Activated naive CD4-positive, alpha-beta T cell treated with anti-CD3 and anti-CD28 coated beads, Interleukin-2, amount 50 U/mL, for 24 hours (primary cell): ENCODE results near the gene CCDC120.

Experiments
- H3K27ac Mint-ChIP-seq: one replicate; pipeline ENCODE4 v1.8.0; 2021; ENCODE audit warnings: mild to moderate bottlenecking, mixed read lengths
- H3K27me3 Mint-ChIP-seq: one replicate; pipeline ENCODE4 v1.8.0; 2021; ENCODE audit warnings: mixed read lengths
- H3K36me3 Mint-ChIP-seq: one replicate; pipeline ENCODE4 v1.8.0; 2021; ENCODE audit warnings: mixed read lengths
- H3K4me1 Mint-ChIP-seq: one replicate; pipeline ENCODE4 v1.8.0; 2021; ENCODE audit warnings: mixed read lengths
- H3K4me3 Mint-ChIP-seq: one replicate; pipeline ENCODE4 v1.8.0; 2021; ENCODE audit warnings: mild to moderate bottlenecking, mixed read lengths
- H3K9me3 Mint-ChIP-seq: one replicate; pipeline ENCODE4 v1.8.0; 2021; ENCODE audit warnings: mixed read lengths

Gene CCDC120

DNA sequence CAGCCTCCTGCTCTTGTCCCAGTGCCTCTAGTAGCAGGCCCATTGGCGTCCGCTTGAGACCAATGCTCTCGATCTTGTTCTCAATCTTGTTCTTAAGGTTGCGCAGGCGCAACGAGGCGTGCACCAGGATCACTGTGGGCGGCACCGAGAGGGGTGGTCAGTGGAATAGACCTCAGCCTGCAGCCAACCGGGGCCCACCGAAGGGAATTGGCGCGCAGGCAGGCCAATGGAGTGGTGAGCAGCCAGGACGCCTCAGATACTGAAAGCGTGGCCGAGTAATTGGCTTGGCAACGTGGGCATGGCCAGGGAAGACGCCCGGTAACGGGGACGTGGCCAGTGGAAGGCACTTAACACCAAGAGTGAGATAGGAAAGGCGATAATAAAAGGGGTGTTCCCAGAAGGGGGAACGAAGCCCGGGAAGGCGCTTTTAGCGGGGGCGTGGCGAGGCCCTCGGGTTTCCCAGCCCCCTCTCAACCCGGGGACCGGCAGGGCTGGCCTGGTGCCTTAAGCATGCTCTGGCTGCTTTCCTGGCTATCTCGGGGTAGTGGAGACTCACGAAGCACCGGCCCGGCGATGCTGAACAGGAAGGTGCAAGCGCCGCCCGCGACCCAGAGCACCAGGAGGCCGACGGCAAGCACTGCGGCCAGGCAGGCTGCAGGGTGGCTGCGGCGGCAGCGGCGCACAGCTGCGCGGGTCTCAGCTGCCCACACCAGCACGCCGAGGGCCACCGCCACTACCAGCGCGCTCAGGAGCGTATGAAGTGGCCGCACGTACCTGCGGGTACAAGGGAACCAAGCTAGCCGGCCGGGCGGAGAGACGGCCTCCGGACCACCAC, 13.3 kb downstream of the CCDC120 start:
- Mint-ChIP-seq H3K36me3 (no peaks in the 10 kb centered on the region), H3K4me1 (peaks cover 16% of the 10 kb centered on the region), H3K27me3 (no peaks in the 10 kb centered on the region), H3K27ac (no peak overlapping the region), H3K4me3 (peak overlapping the region; percentile 42), H3K9me3 (no peaks in the 10 kb centered on the region)

GRCh38 chrX:49072712-49073095, 13.9 kb downstream of the CCDC120 start:
- no peaks in the 10 kb centered on the region for H3K9me3 Mint-ChIP-seq
- peak overlapping the region; percentile 84 for H3K4me3 Mint-ChIP-seq
- H3K4me1 Mint-ChIP-seq, result peaks cover 16% of the 10 kb centered on the region
- no peak overlapping the region for H3K27ac Mint-ChIP-seq
- no peaks in the 10 kb centered on the region for H3K27me3 Mint-ChIP-seq
- no peaks in the 10 kb centered on the region for H3K36me3 Mint-ChIP-seq

- Mint-ChIP-seq H3K9me3 (no peaks in the 10 kb centered on the region), H3K27ac (peak within 1 kb of the TSS; percentile 77), H3K36me3 (no peaks in the 10 kb centered on the region), H3K4me1 (peaks cover 20% of the 10 kb centered on the region), H3K4me3 (peak within 1 kb of the TSS; percentile 84), H3K27me3 (no peaks in the 10 kb centered on the region)
Observed at GRCh38 chrX:49073601-49074575, 15.1 kb downstream of the CCDC120 start, which contains the start of gene PRAF2. TSS of gene PRAF2 (minus strand) at chrX:49074002. CDS start at chrX:49073987, 15 bp downstream.

- no peaks in the 10 kb centered on the region for H3K36me3 Mint-ChIP-seq
- H3K9me3 Mint-ChIP-seq, result no peaks in the 10 kb centered on the region
- no peak overlapping the region for H3K4me3 Mint-ChIP-seq
- H3K27ac Mint-ChIP-seq, result no peak overlapping the region
- no peaks in the 10 kb centered on the region for H3K27me3 Mint-ChIP-seq
- H3K4me1 Mint-ChIP-seq, result peaks cover 26% of the 10 kb centered on the region
Observed at GRCh38 chrX:49075347-49075746, 16.5 kb downstream of the CCDC120 start.

DNA sequence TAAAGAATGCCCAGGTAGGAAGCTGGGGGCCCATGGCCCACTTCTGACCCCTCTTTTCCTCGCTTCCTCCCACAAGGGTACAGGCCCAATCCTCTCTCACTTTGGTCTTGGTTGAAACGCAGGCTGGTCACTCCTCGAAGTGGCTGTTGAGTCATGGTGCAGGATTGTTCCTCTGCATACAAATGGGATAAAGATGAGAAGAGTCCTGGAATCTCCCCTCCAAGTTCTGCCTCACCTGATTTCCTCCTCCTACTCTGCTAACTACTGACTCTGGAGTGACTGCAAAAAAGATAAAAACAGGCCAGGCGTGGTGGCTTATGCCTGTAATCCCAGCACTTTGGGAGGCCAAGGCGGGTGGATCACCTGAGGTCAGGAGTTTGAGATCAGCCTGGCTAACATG, 19.1 kb downstream of the CCDC120 start:
- Mint-ChIP-seq H3K36me3 (no peaks in the 10 kb centered on the region), H3K9me3 (no peaks in the 10 kb centered on the region), H3K27me3 (no peaks in the 10 kb centered on the region), H3K4me1 (peaks cover 16% of the 10 kb centered on the region), H3K27ac (no peak overlapping the region), H3K4me3 (no peak overlapping the region)

DNA sequence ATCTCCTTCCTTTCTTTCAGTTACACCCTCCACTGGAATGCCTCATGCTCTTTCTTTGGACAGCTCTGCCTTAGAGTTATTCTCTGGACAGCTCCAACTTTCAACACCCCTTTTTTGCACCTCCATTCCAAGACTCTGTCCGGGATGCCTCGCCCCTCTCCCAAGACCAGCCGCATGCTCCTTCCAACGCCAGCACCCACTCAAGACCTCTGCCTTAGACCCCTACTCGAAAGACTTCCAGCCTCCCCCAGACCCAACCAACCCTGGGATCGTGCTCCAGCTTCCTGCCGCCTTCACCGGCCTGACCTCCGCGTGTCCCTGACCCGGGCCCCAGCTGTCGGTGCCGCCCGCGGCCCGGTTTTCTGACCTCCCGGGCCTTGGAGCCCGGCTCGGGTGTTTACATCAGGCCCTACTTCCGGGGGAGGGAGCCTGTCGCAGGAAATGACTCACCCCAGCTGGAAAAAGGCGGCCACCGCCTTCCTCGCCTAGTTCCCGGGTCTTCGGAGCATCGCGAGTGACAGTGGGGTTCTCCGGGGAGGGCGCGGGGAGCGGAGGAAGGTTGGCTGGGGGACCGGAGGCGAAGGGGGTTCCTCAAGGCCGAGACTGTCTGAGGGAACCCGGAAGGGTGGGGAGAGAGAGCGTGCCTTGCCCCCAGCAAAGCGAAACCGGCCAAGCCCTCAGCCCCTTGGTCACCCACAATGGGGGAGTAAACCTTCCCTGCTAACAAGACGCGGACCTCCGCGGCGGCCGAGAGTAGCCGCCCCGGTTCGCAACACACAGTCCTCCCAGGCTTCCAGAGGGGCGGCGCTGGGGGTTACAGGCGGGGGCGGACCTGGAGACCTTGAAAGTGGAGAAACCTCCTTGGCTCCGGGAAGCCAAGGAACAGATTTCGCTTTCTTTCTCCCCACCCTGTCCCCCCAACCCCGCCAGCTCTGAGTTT, 21.0 kb downstream of the CCDC120 start, which contains the start of gene WDR45:
WDR45 (minus strand) TSS at position 399 of the 940 bp plus-strand sequence. CDS start 1,792 bp downstream, outside the sequence.
- Mint-ChIP-seq H3K27ac (peak within 1 kb of the TSS; percentile 98), H3K36me3 (no peaks in the 10 kb centered on the region), H3K4me1 (peaks cover 10% of the 10 kb centered on the region), H3K4me3 (peak within 1 kb of the TSS; percentile 94), H3K9me3 (no peaks in the 10 kb centered on the region), H3K27me3 (no peaks in the 10 kb centered on the region)

GRCh38 chrX:49082271-49082871, 23.6 kb downstream of the CCDC120 start:
- H3K4me1 Mint-ChIP-seq, result peaks cover 10% of the 10 kb centered on the region
- no peak overlapping the region for H3K27ac Mint-ChIP-seq
- H3K36me3 Mint-ChIP-seq, result no peaks in the 10 kb centered on the region
- H3K9me3 Mint-ChIP-seq, result no peaks in the 10 kb centered on the region
- H3K4me3 Mint-ChIP-seq, result peak overlapping the region; percentile 33
- no peaks in the 10 kb centered on the region for H3K27me3 Mint-ChIP-seq

DNA sequence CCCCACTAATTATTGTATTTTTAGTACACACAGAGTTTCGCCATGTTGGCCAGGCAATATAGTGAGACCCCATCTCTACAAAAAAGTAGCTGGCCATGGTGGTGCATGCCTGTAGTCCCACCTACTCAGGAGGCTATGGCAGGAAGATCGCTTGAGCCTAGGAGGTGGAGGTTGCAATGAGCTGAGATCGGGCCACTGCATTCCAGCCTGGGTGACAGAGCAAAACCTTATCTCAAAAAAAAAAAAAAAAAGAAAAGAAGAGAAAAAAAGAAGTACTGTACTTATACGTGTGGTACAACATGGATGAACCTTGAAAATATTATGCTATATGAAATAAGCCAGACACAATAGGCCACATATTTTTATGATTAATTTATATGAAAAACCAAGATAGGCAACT, 30.8 kb downstream of the CCDC120 start:
- no peaks in the 10 kb centered on the region for H3K9me3 Mint-ChIP-seq
- H3K27me3 Mint-ChIP-seq, result no peaks in the 10 kb centered on the region
- H3K4me1 Mint-ChIP-seq, result no peaks in the 10 kb centered on the region
- no peak overlapping the region for H3K27ac Mint-ChIP-seq
- no peak overlapping the region for H3K4me3 Mint-ChIP-seq
- no peaks in the 10 kb centered on the region for H3K36me3 Mint-ChIP-seq

DNA sequence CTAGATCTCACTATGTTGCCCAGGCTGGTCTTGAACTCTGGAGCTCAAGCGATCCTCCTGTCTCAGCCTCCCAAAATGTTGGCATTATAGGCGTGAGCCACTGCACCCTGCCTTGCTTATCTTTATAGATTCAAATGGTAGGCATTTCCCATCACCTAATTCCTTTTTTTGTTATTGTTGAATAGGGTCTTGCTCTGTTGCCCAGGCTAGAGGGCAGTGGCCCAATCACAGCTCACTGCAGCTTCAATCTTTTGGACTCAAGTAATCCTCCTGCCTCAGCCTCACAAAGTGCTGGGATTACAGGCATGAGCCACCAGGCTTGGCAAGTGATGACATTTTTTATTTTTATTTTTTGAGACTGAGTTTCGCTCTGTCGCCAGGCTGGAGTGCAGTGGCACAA, 37.6 kb downstream of the CCDC120 start:
- H3K9me3 Mint-ChIP-seq, result no peaks in the 10 kb centered on the region

DNA sequence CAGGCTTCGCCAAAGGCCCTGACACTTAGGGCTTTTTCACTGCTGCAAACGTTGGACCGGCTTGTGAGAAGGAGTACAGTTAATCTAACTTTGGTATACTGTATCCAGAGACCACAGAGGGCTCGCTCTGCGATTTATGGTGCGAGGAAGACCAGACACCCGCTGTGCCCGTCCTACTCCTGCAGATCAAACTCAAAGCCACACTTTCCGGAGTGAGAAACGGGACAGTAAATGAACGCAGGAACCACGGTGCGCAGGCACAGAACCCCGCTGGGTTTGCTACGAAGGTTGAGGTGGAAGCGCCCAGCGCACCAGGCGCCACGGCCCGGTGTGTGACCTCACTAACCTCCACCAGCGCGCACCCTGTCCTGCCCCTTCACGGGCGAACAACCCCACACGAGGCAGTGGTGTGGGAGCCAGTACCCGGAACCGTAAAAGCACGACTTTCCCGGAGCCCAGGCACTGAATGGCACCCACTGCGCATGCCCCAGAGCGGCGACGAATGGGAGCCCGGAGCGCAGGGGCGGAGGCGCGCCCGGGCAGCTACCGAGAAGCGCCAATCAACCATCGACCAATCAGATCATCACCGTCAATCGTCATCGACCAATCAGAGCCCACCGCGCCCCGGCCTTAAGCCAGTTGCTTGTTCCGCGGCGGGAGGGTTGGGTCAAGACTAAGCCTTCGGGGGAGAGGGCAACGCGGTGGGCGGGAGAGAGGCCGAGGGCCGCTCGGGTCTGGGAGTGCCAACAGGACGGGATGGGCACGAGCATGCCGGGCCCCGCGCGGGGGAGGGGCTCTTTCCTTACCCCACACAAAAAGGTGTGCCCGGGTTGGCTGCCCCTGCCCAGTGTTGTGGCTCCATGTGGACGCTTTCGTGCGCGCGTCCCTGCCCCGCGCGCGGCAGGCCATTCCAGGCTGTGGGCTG, 42.2 kb downstream of the CCDC120 start:
- Mint-ChIP-seq H3K4me1 (no peaks in the 10 kb centered on the region), H3K36me3 (no peaks in the 10 kb centered on the region), H3K4me3 (peak overlapping the region; percentile 91), H3K27me3 (no peaks in the 10 kb centered on the region), H3K9me3 (no peaks in the 10 kb centered on the region), H3K27ac (peak overlapping the region; percentile 87)

More for the DNA sequence above, 37.6 kb downstream of the CCDC120 start:
- Mint-ChIP-seq H3K4me1 (no peaks in the 10 kb centered on the region), H3K36me3 (no peaks in the 10 kb centered on the region), H3K27ac (no peak overlapping the region), H3K27me3 (no peaks in the 10 kb centered on the region), H3K4me3 (no peak overlapping the region)

DNA sequence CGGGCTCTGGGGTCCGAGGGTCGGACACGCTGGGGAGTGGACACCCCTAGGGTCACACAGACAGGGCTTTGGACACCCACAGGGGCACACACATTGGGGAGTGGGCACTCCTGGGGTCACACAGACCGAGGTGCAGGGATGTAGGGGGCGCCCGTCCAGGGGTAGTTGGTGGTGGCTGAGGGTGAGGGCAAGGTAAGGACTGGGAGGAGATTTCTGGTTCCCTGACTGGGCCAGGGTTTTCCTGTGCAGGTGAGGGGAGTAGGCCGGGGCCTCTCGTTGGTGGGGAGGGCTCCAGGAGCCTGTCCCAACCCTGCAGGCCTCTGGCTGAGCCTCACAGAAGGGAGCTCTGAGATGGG, 42.8 kb downstream of the CCDC120 start:
- no peaks in the 10 kb centered on the region for H3K9me3 Mint-ChIP-seq
- H3K36me3 Mint-ChIP-seq, result no peaks in the 10 kb centered on the region
- peak overlapping the region; percentile 91 for H3K4me3 Mint-ChIP-seq
- H3K4me1 Mint-ChIP-seq, result no peaks in the 10 kb centered on the region
- peak overlapping the region; percentile 72 for H3K27ac Mint-ChIP-seq
- H3K27me3 Mint-ChIP-seq, result no peaks in the 10 kb centered on the region

- H3K4me1 Mint-ChIP-seq, result no peaks in the 10 kb centered on the region
- H3K27me3 Mint-ChIP-seq, result no peaks in the 10 kb centered on the region
- H3K9me3 Mint-ChIP-seq, result no peaks in the 10 kb centered on the region
- peak overlapping the region; percentile 91 for H3K4me3 Mint-ChIP-seq
- no peaks in the 10 kb centered on the region for H3K36me3 Mint-ChIP-seq
- H3K27ac Mint-ChIP-seq, result peak overlapping the region; percentile 12
Observed at GRCh38 chrX:49102190-49102589, 43.4 kb downstream of the CCDC120 start.

DNA sequence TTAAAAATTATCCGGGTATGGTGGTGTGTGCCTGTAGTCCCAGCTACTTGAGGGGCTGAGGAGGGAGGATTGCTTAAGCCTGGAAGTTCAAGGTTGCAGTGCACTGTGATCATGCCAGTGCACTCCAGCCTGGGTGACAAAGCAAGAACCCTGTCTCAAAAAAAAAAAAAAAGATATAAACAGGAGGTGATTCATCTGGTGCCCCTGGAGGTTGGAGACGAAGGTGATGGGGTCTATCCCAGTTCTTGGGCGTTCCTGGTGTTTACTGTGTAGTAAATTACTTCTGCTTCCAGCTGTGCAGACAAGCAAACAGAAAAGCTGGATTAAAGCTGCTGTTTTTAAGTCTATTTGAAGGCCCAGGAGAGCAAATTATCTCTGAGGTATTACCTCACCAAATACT, 44.8 kb downstream of the CCDC120 start:
- H3K27ac Mint-ChIP-seq, result no peak overlapping the region
- no peaks in the 10 kb centered on the region for H3K36me3 Mint-ChIP-seq
- no peak overlapping the region for H3K4me3 Mint-ChIP-seq
- H3K4me1 Mint-ChIP-seq, result no peaks in the 10 kb centered on the region
- H3K9me3 Mint-ChIP-seq, result no peaks in the 10 kb centered on the region
- no peaks in the 10 kb centered on the region for H3K27me3 Mint-ChIP-seq

- Mint-ChIP-seq H3K4me1 (no peaks in the 10 kb centered on the region), H3K36me3 (peaks cover 4% of the 10 kb centered on the region), H3K4me3 (no peak overlapping the region), H3K27me3 (no peaks in the 10 kb centered on the region), H3K9me3 (no peaks in the 10 kb centered on the region), H3K27ac (no peak overlapping the region)
Observed at GRCh38 chrX:49106296-49106695, 47.5 kb downstream of the CCDC120 start.
